SH-SY5Y (cell line): Measurements from ENCODE around the gene ETS2.

Source experiments
- GATA2 ChIP-seq: IDR thresholded peaks from 2 replicates; pipeline ENCODE4 v1.6.1; 2011; ENCODE audit warnings: mild to moderate bottlenecking, low read depth, low read length
- GATA3 ChIP-seq: IDR thresholded peaks from 2 replicates; pipeline ENCODE4 v1.6.1; 2011; ENCODE audit warnings: low read depth, mild to moderate bottlenecking, low read length, moderate library complexity

Gene ETS2

DNA sequence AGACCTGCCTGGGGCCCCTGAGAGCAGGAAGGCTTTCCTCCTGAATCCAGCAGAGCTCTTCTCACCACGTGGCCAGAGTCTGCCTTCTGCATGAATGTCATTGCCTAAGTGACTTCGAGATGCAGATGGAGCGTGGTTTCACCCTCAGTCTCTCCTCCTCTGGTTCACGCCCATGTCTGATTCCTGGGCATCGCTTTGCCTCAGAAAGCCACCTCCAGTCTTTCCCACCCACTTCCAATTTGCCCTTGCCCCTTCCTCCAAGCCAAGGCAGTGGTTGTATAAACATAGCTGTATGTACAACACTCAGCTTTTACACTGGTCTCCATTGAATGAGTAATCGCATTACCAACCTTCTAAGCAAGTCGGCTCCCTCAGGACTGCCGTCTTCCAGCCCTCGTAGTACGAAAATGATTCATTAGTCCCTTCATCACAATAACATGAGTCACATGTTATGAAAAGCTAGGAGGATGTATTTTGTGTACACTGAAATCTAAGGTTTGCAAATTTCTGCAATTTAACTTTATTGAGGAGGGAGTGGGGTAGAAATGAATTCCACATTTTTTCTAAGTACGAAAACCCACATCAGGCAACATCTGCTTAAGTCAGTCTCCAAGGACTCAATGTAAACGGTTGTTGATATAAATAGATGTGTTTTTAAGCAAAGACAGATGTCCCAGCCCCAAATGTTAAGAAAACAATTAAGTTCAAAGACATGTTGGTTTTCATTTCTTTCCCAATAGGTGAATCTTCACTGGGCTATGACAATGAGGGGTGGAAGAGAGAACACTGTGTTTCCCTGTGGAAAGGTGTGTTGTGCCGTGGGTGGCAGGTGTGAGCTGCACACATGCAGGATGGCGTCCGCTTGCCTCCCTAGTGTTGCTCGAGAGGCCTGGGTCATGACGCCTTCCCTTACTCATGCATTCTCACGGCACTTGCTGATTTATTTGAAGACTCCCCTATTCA is 32.3 kb upstream of the ETS2 start:
- TF ChIP-seq GATA2, result no peak
- TF ChIP-seq GATA3, result no peak

DNA sequence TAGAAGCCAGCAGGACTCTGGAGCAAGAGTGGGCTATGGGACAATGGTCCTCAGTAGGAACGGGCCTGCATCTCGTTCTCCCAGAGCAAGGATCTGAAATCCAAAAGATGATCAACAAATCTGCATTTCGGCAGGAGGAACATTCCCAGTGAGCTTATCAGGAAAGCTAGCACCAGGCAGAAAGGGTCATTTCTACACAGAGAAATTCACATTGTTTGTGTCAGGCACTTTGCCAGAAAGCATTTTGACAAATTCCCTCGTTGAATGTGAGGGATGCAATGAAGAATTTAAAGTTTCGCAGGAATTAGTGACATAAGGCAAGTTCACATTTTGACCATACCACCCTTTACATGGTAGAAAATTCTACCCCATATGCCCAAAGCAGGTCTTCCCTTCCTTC is 31.6 kb upstream of the ETS2 start:
- TF ChIP-seq GATA3, result no peak
- TF ChIP-seq GATA2, result no peak

DNA sequence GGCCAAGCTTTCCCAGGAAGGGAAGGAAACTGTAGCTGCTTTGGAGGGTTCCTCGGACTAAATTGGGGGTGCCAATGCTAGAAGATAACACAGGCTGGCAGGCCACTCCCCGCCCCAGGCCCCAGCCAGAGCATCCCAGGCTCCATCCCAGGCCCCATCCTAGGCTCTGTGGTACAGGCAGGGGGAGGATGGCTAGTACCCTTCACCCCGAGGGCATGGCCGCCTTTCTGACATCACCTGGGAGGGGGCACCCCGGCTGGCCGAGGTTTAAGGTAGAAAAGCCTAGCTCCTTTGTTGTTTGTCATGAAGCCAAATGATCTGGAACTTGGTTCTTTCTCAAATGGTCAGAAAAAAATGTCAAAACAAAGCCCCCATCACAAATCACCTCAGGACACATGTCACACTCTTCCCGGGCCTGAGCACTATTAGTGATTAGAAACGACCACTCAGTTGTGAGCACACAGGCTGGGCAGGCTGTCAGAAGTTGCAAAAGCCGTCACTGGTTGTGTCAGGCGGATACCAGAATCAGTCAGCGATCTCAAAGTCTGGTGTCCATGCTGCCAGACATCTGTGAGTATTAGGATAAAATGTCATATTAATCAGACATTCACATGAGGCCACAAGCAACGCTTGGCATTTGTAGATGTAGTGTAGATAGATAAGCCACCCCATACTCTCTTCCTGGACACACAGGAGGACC is 31.0 kb upstream of the ETS2 start:
- no peak for TF ChIP-seq GATA3
- no peak for TF ChIP-seq GATA2

DNA sequence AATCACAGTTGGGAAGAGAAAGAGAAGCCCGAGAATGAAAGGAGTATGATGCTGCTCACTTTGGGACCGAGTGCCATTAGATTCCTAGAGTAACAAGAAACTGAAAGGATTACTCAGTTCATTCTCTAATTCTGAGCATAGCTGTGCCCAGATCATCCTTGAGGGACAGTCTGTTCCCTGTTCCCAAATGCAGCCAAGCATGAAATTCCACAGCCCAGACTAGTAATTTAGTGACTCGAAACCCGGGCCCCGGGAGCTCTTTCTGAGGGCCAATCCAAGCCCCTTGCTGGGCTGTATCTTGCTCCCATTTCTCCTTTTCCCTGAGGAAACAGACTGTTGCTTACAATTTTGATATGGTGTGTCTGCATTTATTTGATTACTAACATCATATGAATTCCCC is 30.0 kb upstream of the ETS2 start:
- TF ChIP-seq GATA2 (no peak), GATA3 (no peak)

DNA sequence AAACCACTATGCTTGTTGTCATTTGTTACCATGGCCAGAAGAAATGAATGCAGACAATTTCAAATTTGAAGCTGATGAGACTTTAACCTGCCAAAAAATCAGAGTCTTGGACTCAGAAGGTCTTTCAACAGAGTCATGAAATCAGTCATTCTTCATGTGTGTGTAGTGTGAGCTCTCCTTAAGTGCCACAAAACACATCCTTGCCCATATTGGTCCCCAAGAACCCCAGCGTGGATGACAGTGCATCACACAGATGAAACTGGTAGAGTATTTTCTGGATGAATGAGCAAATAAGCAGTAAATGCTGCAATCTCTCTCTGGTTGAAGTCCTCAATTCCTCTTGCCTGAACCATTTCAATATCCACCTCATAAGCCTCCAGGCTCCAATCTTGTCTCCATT is 28.7 kb upstream of the ETS2 start:
- TF ChIP-seq GATA3 (no peak), GATA2 (no peak)

DNA sequence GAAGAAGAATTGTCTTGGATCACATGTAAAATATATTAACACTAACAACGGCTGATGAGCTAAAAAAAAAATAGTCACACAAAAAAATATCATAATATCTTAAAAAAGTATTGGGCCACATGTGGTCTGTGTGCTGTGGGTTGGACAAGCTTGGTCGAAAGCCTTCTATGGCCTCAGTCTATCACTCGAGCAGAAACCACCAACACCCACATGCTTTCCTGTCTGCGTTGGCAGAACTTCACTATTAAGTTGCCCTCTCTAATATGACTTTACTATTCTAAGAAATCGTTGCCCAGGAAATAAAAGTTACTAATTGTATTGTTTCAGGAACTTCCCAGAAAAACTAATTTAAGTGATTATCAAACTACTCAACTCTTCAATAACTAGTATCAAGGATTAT is 28.2 kb upstream of the ETS2 start:
- TF ChIP-seq GATA2 (no peak), GATA3 (no peak)

DNA sequence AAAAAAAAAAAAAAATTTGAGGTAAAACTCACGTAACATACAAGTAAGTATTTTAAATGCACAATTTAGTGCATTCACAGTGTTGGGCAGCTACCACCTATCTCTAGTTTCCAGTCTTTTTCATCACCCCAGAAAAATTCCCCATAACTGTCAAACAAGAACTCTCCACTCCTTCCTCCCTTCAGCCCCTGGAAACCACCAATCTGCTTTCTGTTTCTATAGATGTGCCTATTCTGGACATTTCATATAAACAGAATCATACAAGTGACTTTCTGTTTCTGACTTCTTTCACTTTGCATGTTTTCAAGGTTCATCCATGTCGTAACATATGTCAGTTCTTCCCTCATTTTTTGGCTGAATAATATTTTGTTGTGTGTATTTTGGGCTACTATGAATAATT is 24.9 kb upstream of the ETS2 start:
- no peak for TF ChIP-seq GATA2
- no peak for TF ChIP-seq GATA3

DNA sequence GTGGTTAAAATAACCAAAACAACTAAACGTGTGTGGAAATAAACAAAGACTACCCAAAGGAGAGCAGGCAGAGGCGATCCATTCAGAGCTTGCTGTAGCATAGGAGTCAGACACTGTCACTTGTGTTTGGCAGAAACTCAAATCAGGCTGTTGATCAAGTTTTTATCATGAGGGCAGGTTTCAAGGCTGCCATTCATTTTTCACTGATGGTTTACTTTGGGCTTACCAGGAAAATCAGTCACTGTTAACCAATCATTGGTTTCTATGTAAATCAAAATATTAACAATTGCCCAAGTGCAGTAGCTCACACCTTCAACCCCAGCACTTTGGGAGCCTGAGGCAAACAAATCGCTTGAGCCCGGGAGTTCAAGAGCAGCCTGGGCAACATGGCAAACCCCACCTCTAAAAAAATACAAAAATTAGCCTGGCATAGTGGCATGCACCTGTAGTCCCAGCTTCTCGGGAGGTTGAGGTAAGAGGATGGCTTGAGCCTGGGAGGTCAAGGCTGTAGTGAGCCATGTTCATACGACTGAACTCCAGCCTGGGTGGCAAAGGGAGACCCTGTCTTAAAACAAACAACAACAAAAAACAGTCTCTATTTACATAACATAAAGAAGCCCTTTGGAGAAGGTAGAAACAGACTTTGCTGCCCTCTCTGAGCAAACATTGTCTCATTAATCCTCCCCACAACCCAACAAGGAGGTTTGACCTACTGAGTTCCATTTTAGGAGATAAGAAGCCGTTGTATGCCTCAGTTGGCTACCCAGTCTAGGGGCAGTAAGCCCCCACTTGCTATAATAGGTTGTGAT is 21.1 kb upstream of the ETS2 start:
- TF ChIP-seq GATA3, result no peak
- TF ChIP-seq GATA2, result no peak

DNA sequence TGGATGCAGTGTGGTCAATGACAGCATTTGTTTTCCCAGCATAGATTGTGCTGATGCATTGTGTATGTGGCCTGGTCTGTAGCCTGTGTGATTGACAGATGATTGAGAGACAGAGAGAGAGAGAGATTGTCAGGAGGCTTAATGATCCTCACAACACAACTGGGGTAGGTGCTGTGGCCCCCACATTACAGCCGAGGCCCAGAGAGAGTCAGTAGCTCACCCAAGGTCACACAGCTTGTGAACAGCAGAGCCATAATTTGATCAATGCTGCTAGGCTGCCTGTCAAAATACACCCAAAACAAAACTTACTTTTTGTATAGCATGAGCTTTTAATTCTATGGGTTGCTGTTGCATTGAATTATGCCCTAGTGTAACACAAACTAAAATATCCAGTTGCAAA is 20.2 kb upstream of the ETS2 start:
- TF ChIP-seq GATA2, result no peak
- TF ChIP-seq GATA3, result no peak

DNA sequence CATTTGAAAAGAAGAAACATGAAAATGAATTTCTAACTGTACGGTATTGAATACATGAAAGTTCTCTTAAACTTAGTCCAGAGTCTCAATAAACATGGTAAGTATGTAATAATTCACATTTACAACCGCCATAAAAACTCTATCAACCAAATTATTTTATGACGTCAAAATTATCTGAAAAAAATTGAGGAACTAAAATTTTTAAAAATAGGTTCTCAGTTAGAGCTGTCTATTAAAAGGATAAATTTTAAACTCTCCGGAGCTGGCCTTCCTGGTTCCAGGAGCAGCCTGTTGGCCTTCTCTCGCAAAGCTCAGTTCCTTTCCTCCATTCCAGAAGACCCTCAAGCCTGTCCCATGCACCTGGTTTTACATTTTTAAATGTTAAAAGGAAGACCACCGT is 18.7 kb upstream of the ETS2 start:
- no peak for TF ChIP-seq GATA3
- no peak for TF ChIP-seq GATA2

DNA sequence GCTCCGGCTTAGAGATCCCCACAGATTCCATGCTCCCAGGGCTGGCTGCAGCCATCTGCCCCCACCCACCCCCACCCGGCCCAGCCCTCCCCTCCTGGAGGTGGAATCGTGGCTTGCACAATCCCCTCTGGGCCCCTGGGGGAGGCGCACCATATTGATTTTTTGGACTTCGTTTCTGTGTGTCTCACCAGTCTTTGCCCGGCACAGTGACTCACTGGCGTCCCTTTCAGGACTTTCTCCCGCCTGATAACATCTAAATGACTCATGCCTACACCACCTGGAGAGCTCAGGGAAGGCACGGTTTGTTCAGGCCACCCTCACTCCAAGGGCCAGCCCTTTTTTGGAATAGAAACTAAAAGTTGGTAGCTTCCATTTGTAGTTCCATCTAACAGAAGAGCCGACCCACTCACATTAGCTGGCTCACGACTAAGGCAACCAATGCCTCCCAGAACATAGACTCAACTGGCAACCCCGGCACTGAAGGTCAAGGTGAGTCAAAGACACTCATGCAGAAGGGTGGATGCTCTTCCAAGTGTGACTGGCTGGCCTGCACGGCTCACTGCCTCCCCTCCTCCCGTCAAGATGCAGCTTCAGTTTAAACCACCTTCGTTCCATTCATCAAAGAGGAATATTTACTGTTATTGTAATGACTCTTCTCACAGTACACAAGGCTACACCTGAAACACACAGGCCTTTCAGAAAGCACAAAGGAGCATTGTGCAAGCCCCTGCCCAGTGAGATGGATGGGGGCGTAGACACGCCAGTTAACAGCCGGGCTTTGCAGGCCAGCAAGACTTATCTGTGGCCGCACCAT is 18.1 kb upstream of the ETS2 start:
- no peak for TF ChIP-seq GATA2
- no peak for TF ChIP-seq GATA3

DNA sequence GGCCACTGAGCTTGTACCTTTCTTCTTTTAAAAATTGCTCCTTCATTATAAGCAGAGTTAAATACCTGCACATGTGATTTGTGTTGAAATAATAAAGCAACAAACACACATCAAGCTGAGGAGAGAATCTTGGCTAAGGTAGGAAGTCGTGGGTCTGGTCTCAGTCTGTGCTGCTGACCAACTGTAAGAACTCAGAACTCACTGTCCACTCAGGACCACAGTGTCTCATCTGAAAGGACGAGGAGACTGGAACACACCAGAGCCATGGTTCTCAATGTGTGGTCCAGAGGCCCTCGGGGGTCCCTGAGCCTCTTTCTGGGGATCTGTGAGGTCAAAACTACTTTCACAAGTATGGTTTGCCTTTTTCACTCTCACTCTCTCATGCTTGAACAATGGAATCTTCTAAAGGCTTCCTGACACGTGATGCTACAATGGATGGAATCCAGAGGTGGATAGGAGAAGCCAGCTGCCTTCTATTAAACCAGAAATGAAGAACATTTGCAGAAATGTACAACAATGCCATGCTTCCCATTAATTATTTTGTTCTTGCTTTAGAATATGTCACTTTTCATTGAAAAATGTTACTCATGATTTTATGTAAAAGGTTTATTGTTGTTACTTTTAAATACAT is 17.3 kb upstream of the ETS2 start:
- TF ChIP-seq GATA3, result no peak
- TF ChIP-seq GATA2, result no peak

DNA sequence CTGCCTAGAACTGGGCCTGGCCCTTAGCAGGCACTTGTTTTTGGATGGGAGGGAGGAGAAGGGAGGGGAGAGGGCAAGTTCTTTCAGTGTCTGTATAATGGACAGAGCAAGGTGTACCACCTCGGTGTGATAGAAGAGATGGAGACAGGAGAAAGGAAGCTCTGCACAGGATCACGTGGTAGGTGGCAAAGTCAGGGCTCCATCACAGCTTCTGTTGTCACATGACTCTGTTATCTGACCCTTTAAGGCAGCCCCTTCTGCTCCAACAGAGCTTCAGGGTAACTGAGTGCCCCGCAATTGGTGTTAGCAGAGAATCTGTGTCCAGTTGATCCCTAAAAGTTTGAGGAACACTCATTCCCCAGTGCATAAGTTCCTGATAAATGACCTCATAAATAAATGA is 16.5 kb upstream of the ETS2 start:
- no peak for TF ChIP-seq GATA3
- TF ChIP-seq GATA2, result no peak

DNA sequence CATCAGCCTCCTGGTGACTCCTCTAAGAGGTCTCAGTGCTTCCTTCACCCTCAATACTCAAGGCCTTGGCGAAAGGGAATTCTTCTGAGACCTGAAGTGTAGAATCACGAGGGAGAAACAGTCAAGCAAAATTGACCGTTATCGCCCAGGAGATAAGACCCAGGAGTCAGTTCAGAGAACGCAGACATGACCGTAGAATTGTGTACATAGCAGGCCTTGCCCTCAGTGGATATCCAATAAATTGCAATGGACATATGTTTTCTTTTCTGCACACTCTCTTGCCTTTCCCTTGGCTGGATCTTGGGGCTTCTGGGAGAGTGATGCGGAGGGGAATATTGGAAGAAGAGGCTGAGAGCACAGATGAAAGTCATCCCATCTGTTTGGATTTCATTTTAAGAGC is 15.7 kb upstream of the ETS2 start:
- no peak for TF ChIP-seq GATA3
- TF ChIP-seq GATA2, result no peak
